Stimulated activated CD4-positive, alpha-beta T cell treated with anti-CD3 and anti-CD28 coated beads, Interleukin-15, amount 100 ng/mL, for 24 hours (primary cell): ENCODE results near the gene SDK2.

Experiments used
- DNase-seq: peaks from one replicate; pipeline ENCODE4 v3.0.0-alpha.2; 2020

Gene SDK2

GRCh38 chr17:73528679-73529078 is 115.6 kb downstream of the SDK2 start:
- no peak for DNase-seq

GRCh38 chr17:73526952-73527351 is 117.3 kb downstream of the SDK2 start:
- DNase-seq, result no peak

GRCh38 chr17:73524941-73525679 is 119.1 kb downstream of the SDK2 start:
- DNase-seq, result no peak

- DNase-seq, result no peak
These were observed 121.5 kb downstream of the SDK2 start for GRCh38 chr17:73522696-73523095.

- DNase-seq, result no peak
These were observed 122.1 kb downstream of the SDK2 start for GRCh38 chr17:73522107-73522506.

- DNase-seq, result no peak
These were observed 122.9 kb downstream of the SDK2 start for GRCh38 chr17:73521376-73521775.

GRCh38 chr17:73520369-73520761 is 123.9 kb downstream of the SDK2 start:
- DNase-seq, result no peak

- no peak for DNase-seq
These were observed 124.4 kb downstream of the SDK2 start for GRCh38 chr17:73519714-73520368.

GRCh38 chr17:73519011-73519410 is 125.2 kb downstream of the SDK2 start:
- DNase-seq, result no peak

- no peak for DNase-seq
These were observed 127.8 kb downstream of the SDK2 start for GRCh38 chr17:73516431-73516830.

GRCh38 chr17:73514146-73514863 is 129.9 kb downstream of the SDK2 start:
- DNase-seq, result no peak

GRCh38 chr17:73513426-73513825 is 130.8 kb downstream of the SDK2 start:
- DNase-seq, result no peak

- DNase-seq, result no peak
These were observed 132.5 kb downstream of the SDK2 start for GRCh38 chr17:73511719-73512115.

GRCh38 chr17:73510981-73511718 is 133.1 kb downstream of the SDK2 start:
- no peak for DNase-seq

- no peak for DNase-seq
These were observed 135.2 kb downstream of the SDK2 start for GRCh38 chr17:73508931-73509605.

- no peak for DNase-seq
These were observed 136.0 kb downstream of the SDK2 start for GRCh38 chr17:73508057-73508930.

- no peak for DNase-seq
These were observed 137.5 kb downstream of the SDK2 start for GRCh38 chr17:73506470-73507435.

GRCh38 chr17:73503560-73503959 is 140.7 kb downstream of the SDK2 start:
- DNase-seq, result no peak

- DNase-seq, result no peak
These were observed 143.7 kb downstream of the SDK2 start for GRCh38 chr17:73500414-73500999.
